ENCODE results near the gene NDUFV3. TPM values are rescaled to one million over a fixed set of nuclear protein-coding genes. Genes with fewer than 3 reads are reported as not detected.

Gene NDUFV3
- total and polyA plus RNA-seq, 2 of the 8 experiments (the other 6 are each of a cell fraction or from before 2014, with no cell fraction given): 17.0 to 44.4 TPM

DNA sequence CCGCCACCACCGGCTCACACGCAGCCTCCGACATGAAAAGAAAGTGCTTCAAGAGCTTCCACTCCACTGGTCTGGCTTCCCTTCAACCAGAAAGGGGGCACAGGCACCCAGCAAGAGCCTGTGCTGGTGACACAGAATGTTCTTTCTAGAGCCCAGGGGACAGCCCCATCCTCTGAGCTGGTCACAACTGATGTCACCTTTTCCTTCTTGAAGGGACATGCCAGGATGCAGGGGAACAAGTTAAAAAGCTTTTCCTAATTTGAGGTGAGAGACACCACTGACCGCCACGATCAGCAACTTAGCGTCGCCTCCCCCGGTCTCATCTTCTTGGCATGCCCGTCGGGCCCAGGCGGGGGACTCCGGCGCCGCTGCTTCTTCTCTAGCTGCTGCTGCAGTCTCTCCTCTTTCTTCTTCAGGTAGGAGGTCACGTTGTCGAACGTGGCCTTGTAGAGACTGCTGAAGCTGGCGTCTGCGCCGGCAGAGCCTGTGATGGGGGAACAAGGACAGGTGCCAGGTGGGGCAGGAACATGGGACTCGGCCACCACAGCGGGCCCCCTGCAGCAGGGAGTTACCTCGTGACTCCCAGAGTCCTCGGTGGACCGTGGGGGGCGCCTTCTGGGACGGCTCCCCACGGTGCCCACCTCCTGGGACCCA, 43.2 kb upstream of the NDUFV3 start (continued):
- TF ChIP-seq, protein P1, sequence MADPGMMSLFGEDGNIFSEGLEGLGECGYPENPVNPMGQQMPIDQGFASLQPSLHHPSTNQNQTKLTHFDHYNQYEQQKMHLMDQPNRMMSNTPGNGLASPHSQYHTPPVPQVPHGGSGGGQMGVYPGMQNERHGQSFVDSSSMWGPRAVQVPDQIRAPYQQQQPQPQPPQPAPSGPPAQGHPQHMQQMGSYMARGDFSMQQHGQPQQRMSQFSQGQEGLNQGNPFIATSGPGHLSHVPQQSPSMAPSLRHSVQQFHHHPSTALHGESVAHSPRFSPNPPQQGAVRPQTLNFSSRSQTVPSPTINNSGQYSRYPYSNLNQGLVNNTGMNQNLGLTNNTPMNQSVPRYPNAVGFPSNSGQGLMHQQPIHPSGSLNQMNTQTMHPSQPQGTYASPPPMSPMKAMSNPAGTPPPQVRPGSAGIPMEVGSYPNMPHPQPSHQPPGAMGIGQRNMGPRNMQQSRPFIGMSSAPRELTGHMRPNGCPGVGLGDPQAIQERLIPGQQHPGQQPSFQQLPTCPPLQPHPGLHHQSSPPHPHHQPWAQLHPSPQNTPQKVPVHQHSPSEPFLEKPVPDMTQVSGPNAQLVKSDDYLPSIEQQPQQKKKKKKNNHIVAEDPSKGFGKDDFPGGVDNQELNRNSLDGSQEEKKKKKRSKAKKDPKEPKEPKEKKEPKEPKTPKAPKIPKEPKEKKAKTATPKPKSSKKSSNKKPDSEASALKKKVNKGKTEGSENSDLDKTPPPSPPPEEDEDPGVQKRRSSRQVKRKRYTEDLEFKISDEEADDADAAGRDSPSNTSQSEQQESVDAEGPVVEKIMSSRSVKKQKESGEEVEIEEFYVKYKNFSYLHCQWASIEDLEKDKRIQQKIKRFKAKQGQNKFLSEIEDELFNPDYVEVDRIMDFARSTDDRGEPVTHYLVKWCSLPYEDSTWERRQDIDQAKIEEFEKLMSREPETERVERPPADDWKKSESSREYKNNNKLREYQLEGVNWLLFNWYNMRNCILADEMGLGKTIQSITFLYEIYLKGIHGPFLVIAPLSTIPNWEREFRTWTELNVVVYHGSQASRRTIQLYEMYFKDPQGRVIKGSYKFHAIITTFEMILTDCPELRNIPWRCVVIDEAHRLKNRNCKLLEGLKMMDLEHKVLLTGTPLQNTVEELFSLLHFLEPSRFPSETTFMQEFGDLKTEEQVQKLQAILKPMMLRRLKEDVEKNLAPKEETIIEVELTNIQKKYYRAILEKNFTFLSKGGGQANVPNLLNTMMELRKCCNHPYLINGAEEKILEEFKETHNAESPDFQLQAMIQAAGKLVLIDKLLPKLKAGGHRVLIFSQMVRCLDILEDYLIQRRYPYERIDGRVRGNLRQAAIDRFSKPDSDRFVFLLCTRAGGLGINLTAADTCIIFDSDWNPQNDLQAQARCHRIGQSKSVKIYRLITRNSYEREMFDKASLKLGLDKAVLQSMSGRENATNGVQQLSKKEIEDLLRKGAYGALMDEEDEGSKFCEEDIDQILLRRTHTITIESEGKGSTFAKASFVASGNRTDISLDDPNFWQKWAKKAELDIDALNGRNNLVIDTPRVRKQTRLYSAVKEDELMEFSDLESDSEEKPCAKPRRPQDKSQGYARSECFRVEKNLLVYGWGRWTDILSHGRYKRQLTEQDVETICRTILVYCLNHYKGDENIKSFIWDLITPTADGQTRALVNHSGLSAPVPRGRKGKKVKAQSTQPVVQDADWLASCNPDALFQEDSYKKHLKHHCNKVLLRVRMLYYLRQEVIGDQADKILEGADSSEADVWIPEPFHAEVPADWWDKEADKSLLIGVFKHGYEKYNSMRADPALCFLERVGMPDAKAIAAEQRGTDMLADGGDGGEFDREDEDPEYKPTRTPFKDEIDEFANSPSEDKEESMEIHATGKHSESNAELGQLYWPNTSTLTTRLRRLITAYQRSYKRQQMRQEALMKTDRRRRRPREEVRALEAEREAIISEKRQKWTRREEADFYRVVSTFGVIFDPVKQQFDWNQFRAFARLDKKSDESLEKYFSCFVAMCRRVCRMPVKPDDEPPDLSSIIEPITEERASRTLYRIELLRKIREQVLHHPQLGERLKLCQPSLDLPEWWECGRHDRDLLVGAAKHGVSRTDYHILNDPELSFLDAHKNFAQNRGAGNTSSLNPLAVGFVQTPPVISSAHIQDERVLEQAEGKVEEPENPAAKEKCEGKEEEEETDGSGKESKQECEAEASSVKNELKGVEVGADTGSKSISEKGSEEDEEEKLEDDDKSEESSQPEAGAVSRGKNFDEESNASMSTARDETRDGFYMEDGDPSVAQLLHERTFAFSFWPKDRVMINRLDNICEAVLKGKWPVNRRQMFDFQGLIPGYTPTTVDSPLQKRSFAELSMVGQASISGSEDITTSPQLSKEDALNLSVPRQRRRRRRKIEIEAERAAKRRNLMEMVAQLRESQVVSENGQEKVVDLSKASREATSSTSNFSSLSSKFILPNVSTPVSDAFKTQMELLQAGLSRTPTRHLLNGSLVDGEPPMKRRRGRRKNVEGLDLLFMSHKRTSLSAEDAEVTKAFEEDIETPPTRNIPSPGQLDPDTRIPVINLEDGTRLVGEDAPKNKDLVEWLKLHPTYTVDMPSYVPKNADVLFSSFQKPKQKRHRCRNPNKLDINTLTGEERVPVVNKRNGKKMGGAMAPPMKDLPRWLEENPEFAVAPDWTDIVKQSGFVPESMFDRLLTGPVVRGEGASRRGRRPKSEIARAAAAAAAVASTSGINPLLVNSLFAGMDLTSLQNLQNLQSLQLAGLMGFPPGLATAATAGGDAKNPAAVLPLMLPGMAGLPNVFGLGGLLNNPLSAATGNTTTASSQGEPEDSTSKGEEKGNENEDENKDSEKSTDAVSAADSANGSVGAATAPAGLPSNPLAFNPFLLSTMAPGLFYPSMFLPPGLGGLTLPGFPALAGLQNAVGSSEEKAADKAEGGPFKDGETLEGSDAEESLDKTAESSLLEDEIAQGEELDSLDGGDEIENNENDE (IDR thresholded peaks at IDR 0.05; ENCODE audit: insufficient replicate concordance, low read length): no peak
- no peak for TF ChIP-seq EZH2 (IDR thresholded peaks at IDR 0.05; ENCODE audit: low read depth, low read length, severe bottlenecking)
- TF ChIP-seq SP1 (IDR thresholded peaks at IDR 0.05; ENCODE audit: low read depth, low read length): no peak
- TF ChIP-seq KDM1A (IDR thresholded peaks at IDR 0.05; ENCODE audit: borderline replicate concordance, low read length): no peak
- TF ChIP-seq GTF2F1 (IDR thresholded peaks at IDR 0.05; ENCODE audit: borderline replicate concordance, low read depth, low read length): no peak
- TF ChIP-seq TCF12 (IDR thresholded peaks at IDR 0.05; ENCODE audit: low read depth, low read length): no peak
- TF ChIP-seq SUZ12 (IDR thresholded peaks at IDR 0.05; ENCODE audit: low read length): no peak

Measured in H1 (cell line).